Activated CD4-positive, alpha-beta T cell treated with anti-CD3 and anti-CD28 coated beads, Interleukin-2, amount 50 U/mL, for 4 hours (primary cell): Measurements from ENCODE around the gene PDZRN3.

ENCODE experiments used
- DNase-seq, 2 experiments: peaks; one replicate each; pipeline ENCODE4 v3.0.0-alpha.2; 2020

PDZRN3 gene

DNA sequence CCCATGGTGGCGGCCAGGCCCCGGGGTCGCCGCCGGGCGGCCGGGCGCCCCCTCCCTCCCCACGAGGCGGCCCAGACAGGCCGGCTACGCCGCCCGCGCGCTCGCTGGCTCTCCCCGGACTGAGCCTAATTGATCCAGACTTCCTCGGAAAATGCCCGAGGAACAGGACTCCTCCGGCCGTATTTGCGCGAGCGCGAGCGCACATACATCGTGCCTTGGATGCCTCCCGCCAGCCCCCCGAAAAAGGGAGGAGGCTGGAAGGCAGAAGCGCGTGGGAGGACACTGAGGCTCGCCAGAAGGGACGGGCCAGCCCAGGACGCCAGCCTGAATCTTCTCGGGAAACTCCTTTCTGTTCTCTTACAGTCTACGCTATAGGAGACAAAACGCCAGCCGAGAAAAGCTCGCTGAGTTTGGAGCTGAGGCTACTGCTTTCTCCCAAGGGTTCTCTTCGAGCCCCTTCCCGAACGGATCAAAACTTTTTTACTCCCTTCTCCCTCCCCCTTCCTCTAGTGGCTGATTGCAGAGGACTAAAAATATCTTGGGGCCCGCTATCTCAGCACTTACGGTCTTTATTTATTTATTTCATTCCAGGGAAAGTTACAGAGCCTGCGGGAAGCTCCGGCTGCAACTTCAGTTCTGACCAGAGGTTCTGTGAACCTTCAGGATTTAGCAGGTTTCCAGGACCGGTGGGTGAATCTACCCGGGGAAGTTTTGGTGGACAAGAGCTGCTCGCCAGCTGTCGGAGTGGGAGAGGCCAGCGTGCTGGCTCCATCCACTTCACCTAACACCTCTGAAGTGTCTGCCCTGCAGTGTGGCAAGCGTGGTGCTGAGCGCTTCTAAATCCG lies at the start of gene PDZRN3:
TSS of gene PDZRN3 (minus strand) at position 121 of the 845 bp plus-strand sequence.
- no peak for DNase-seq

DNA sequence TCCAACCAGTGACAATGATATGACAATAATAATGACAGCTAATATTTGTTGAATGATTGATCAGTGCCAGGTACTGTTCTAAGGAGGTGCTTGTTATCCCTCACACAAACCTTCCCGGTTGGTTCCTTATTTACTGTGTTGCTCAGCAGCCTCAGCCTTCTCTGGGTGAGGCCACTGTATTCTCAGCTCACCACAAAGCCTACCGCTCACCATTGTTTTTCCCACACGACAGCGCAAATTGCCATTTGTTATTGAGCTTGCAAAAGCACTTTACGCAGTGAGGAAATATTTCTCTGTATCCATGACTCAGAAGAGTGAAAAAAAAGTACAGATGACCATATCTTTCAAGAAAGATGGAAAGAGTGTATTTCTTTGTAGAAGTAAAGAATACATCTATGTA lies 49.5 kb upstream of the PDZRN3 start:
- no peak for DNase-seq

DNA sequence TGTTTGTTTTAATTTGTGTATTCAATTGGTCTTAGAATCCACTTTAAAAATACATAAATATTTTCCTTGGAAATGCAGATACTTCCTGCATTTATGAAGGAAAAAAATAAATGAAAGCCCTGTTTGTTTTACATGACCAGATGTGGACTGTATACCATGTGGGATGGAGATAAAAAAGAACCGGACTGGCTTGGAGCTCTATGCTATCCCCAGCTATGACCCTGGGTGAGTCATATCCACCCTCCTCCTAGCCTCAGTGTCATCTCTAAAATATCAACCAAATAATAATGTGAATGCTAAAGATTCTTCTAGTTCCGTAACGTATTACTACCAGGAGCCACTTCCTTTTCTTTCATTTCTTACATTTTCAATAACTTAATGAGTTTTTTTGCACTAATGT lies 44.5 kb upstream of the PDZRN3 start:
- DNase-seq = no peak

DNA sequence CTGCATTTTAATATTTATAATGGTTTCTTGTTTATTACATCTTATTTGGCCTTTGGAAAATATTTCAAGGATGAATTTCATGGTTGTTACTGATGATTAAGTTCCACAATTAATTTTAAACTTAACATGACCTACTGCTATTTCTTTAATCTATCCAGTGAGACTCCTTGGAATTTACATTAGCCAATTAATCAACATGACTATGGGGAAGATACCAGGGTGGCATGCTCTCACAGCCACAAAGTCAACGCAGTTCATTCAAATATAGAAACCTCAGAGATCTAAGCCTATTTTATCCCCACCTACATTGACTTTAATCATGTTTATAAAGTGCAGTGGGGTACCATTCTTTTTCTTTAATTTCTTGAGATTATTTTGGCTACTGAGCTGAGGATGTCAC lies 43.6 kb upstream of the PDZRN3 start:
- DNase-seq = no peak

DNA sequence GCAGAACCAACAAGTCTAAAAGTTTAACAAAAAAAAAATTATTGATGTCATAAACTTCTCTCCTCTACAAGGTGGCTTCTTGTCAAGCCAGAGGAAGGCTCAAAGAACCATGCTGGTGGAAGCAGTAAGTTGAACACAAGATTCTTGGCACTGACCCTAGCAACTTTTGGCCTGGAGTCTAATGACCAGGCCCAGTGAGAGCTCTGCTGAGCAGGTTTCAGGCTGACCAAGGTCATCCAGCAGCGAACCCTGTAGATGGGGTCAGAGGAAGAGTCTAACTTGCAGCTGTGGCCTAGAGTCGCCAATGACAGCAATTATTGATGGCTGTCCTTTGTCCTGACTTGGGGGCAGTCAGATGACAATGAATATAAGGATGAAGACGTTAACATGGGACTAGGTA lies 43.1 kb upstream of the PDZRN3 start:
- no peak for DNase-seq

DNA sequence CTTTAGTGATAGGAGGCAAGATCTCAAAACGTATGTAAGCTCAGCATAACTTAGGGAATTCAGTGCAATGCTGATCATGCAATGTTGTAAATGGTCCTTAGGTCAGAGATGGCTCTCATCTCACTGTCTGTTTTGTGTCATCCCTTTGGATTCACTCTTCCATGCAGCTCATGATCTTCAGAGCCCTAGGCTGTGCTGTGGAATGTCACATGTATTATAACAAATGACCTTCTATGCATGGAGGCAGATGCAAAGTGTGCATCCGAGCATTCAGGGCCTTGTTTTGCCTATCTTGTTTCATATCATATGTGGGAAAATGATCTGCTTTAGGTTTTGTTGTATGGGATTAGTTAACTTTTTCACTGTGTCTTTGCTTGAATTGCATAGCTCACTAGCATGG lies 40.5 kb upstream of the PDZRN3 start:
- no peak for DNase-seq

DNA sequence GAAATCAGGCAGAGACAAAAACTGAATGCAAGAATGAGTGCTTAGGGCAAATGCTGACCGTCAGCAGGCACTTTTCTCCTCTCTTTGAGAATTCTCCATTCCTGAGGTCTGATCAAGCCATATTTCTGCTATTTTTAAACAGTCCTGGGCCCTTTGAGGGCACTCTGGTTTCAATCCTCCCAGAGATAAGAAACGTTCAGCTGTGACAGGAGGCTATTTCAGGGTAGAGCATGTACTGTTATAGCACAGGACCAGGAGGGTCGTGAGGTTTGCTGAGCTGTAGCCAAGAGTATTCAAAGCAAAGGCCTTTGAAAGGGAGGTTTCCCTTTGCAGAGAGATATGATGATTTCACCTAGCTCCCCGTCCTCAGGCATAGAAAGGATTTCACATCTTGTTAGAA lies 39.6 kb upstream of the PDZRN3 start:
- DNase-seq = no peak

DNA sequence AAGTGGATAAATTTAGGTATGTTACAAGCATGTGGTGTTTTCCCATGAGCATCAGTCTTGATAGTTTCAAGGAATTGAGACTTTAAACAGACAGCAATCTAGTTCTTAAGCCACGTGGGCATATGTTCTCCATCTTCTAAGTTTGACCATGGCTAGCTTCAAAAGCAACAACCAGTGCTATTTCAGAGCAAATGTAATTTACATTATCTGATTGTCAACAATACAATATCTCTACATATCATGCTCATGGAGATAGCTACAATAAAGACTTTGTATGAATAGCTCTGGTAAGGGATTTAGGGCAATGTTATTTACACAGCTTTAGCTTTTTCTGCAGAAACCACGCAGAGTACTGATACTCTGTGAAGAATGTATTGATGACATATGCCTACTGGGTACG lies 38.8 kb upstream of the PDZRN3 start:
- DNase-seq = no peak

DNA sequence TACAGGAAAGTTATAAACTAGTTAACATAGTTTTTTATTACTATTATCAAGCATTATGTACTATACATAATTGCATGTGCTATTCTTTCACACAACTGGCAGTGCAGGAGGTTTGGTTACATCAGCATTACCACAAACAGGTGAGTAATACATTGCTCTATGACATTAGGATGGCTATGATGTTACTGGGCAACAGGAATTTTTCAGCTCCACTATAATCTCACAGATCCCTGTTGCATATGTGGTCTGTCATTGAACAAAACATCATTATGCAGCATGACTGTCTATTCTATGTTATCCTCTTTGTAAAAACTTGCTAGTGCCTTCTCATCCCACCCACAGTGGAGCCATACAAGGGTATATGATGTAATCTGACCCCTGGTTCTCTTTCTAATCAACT lies 36.5 kb upstream of the PDZRN3 start:
- no peak for DNase-seq

DNA sequence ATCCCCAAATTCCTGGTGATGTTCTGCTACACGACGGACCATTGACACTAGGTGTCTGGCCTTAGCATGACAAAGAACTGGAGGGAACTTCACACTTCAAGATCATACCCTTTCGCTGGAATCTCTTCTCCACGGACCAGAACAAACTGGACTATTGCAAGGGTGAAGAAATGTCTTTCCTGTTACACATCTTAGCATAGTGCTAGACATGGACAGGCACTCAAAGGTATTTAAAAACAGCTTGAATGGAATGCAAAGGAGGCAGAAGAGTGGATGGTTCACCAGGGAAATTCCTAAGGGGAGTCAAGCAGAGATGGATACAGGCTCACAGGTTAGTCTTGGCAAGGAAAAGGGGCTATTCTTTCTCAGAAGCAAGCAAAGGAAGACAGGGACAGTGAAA lies 33.5 kb upstream of the PDZRN3 start:
- DNase-seq = no peak

DNA sequence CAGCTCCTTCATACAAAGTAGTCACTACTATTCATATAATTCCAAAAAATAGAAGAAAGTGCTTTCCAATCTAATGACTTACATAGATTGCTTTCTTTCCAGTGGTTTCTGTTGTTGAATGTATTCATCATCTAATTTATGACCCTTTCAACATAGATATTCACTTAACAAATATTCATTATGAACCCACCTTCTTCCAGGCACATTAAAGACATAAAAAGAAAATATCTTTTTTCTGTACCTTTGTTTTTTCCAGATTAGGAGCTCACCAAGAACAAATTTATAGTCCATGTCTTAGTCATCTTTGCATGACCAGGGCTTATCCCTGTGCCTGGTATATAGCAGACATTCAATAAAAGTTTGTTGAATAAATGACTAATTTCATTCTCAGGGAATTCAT lies 32.4 kb upstream of the PDZRN3 start:
- DNase-seq = no peak

DNA sequence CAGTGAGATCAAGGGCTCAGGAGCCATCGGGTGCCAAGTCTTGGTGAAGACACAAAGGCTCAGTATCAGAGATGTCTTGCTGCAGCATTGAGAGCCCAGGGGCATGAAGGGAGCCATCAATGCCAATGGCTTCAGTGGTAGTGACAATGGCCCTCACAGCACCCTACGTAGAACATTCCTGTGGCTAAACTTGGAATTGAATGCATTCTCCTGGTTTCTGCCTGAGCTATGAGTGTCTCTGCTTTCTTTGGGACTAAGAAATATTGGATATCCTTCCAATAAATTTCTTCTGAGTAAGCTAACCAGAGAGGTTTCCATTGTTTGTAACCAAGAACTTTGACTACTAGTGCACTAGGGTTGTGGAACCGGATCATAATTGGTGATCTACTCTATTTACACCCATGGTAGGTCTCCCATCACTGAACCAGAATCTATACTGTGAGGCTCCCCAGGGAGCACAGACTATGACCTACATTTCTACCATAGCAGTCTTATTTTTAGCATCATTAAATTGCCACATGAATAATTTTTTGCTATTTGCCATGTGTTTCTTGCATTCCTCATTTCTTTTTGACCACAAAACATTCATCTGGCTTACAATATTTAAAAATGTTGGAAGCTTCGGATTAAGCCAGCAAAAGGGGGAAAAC lies 31.6 kb upstream of the PDZRN3 start:
- DNase-seq = no peak

DNA sequence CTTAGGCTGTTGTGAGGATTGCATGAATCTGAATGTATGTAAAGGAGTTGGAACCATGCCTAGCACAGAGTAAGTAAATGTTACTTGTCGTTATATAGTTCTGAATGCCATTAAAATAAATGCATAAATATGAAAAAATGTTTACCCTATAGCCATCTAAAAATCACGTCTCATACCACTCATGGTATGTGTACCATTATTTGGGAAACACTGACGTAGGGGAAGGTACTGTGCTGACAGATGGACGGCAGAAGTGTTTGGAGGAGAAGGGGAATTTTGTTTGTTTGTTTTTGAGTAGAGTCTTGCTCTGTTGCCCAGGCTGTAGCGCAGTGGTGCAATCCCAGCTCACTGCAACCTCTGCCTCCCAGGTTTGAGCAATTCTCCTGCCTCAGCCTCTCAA lies 30.5 kb upstream of the PDZRN3 start:
- no peak for DNase-seq

DNA sequence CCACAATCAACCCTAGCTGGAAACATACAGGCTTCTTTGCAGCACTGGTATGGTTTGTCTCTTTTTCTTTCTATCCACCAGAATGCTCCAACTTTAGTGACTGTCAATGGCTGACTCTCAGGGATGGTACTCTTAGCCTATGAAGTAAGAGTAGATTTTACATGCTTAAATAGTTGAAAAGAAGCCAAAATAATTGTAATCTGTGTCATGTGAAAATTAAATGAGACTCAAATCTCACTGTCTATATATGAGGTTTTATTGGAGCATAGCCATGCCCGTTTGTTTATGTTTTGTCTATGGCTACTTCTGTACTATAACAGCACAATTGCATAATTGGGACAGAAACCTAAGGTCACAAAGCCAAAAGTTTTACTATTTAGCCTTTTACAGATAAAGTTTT lies 29.1 kb upstream of the PDZRN3 start:
- no peak for DNase-seq

DNA sequence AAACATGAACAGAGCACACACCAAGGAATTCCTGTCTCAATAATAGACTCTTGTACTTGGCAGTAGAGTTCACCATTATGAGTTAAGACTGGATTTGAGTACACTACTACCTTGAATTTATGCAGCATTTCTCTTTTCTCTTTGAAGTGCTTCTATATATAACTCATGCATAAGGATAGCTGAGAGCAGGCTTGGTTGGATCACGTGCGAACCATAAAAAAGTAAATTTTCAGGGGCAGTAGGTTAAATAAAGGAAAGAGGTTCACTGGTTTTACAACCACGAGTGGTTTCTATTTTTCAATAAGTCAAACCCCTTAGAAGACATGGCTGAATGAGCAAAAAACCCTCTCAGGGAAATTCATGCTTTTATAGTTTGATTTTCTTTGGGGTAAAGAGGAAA lies 28.6 kb upstream of the PDZRN3 start:
- no peak for DNase-seq

DNA sequence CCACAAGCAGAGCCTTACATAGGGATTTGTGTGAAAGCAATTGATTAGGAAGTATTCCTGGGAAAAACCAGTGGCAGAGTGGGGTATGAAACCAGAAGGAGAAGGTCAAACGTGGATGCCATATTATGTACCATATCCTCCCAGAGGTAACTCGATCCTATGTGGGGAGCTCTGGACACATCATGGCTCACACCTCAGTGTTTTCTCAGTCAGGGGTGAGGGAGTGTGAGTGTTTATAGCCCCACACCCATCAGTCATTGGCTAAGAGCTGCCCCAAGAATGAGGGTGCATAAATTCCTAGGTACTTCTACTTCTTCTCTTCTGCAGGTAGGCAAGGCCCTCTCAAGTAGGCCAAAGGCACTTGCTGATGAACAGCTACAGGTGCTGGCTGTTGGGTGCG lies 28.2 kb upstream of the PDZRN3 start:
- no peak for DNase-seq

DNA sequence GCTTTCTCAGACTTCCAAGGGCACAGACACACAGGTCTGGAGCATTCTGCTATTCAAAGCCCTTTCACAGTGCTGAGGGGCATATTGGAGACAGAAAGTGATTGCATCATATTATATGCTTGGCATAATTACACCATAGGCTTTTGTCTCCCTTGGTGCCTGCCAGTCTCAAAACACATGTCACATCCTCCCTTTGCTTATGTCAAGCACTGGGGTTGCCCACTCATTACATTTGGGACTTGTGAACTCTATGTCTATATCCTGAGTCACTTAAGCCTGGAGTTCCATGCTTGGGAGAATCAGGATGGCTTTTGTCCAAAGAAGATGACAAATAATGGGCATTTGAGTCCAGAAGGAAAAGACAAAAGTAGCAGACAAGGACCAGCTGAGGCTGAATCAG lies 12.3 kb upstream of the PDZRN3 start:
- DNase-seq = no peak

DNA sequence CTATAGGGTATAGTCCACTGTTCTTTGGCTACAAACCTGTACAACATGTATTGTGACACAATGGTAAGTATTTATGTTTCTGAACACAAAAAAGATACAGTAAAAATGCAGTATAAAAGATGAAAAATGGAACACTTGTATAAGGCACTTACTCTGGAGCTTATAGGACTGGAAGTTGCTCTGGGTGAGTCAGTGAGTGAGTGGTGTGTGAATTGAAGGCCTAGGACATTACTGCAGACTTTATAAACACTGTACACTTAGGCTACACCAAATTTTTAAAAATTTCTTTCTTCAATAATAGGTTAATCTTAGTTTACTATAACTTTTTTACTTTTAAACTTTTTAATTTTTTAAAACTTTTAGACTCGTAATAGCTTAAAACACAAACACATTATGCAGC lies 10.5 kb upstream of the PDZRN3 start:
- no peak for DNase-seq

DNA sequence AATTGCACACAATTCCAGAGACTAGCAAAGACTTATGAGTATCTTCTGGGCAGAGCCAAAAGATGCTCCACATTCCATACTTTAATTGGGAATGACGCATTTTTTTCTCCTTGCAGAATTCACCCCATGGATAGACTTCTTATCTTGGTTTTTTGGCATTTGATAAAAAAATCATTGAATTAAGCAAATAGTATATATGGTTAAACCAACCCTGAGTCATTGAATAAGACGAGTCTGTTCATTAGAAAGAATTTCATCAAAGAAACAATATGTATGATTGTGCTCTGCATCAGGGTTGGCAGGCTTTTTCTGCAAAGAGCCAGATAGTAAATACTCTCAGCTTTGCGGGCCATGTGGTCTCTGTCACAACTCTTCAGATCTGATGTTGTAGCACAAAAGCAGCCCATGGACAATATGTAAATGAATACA lies 9.2 kb upstream of the PDZRN3 start:
- no peak for DNase-seq

DNA sequence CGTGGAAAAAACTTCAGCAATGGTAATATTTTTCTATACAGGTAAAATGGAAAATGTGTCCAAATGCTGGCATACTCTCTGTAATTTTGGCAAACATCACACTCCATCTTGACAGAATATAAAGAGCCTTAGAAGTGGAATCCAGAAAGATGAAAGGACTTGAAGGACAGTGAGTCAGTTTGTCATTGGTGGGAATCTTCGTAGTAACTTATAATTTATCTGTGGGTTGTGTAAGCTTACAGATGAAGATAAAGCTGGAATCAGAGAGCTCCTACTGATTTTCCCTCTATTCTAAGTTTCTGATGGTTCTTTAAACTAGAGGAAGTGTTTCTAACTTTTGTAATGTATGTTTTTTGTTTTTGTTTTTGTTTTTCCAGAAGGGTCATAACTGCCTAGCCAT lies 8.7 kb upstream of the PDZRN3 start:
- DNase-seq = no peak

DNA sequence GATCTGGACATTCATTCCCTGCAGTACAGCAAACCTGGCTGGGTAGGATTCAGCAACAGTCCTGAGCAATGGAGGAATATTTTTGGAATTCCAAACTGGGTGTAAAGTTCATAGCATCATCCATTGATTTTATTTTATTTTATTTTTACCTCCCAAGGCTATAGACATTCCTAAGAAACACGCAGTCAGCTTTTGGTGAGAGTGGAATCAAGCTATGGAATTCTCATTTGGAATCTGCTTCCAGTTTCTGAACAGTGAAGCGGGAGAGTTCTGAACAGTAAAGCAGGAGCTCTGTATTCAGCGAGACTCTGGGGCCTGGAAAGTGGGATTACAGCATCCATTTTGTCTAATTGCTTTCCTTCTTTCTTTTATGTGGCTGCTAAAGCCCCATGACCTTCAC lies 1.4 kb upstream of the PDZRN3 start:
- DNase-seq = no peak

DNA sequence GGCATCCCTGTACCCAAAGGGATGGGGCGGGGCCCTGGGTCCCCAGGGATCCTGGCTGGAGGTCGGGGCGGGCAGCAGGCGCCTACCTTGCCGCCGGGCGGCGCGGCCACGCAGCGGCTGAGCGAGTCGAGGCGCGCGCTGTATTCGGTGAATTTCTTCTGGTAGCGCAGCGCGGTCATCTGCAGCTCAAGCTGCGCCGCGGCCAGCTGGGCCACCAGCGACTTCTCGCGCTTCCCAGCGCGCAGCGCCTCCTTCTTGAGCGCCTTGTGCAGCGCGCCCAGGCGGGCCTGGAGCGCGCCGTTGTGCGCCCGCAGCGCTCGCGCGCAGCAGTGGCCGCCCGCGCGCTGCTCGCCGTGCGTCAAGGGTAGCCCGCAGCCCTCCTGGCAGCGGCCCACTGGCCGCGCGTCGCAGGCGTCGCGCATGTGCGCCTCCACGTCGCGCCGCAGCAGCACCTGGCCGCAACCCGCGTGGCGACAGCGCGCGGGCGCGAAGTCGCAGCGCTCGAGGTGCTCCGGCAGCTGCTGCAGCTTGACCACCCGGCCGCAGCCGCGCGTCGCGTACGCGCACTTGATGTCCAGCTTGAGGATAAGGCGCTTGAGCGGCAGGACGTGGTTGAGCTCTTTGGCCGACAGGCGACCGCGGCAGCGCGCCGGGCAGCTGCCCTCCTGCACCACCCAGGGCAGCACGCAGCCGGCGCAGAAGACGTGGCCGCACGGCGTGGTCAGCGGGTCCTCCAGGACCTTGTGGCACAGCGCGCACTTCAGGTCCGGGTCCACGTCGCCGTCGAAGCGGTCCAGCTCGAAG lies 522 bp downstream of the PDZRN3 start:
- DNase-seq = no peak

DNA sequence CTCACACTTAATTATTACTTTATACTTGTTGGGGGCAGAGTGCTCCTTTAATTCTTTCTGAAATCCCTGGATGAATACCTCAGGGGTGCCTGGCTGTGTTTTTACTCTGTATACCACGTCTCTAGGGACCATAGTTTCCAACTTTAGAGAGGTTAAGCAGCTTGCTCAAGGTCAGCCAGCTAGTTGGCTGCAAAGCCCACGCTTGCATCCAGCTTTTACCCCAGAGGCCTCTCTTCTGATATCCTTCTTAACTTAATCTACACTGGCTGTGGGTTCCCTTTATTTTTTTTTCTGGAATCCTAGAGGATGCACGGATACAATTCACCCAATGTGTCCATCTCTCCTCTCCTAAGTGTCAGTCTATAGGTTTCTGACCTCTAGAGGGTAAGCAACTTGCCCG lies 1.4 kb downstream of the PDZRN3 start:
- no peak for DNase-seq
